GM10266 (cell line): ENCODE results near the gene FAM167B.
"Not testable (repeated sequence)": the region's sequence is repeated elsewhere in the genome, so short reads cannot be mapped to it uniquely, and the experiment has no call there.

Experiments
- DNase-seq: peaks from one replicate; pipeline ENCODE4 v3.0.0; 2012; ENCODE audit errors: extremely low spot score
- TF ChIP-seq, protein P1 (sequence below): IDR thresholded peaks from 2 replicates; pipeline ENCODE4 v1.5.1; 2012; ENCODE audit warnings: mild to moderate bottlenecking, low read depth; ENCODE audit not compliant: control insufficient read depth, insufficient read depth; ENCODE audit errors: missing control alignments

The FAM167B gene

DNA sequence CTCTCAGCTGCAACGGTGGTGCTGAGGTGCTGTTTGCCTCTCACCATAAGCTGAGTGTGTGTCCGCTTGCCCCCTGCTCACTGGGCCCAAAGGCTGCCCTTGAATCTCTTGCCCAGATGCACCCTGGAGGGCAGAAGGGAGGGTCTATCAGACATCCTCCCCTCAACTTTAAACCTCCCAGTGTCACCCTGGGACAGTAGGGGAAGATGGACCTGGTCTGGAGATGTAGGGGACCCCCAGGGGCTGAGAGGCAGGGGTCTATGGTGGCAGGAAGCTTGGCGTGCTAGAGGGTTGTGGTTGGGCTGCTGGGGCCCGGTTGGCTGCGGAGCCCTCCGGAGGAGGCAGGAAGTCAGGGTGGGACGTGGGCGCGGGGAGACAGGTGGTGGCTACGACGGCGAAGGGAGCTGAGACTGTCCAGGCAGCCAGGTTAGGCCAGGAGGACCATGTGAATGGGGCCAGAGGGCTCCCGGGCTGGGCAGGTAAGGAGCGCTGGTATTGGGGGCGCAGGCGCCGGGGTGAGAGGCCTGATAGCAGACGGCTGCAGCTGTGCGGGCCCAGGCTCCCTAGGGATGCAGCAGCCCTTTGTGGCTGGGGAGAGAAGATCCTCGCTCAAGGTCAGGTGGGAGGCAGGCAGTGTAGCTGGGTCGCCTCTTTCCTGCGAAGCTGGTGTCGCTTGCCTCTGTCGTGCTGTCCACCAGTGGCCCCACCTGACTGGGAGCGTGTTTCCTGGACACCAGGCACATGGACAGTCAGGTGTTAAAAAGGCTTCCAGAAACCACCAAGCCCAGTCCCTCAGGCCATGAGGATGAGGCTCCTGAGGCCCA lies 4.1 kb downstream of the FAM167B start, which contains the start of gene LCK:
LCK (plus strand) TSS at position 373 of the 824 bp plus-strand sequence. CDS start 23,065 bp downstream, outside the sequence.
- TF ChIP-seq, protein P1, sequence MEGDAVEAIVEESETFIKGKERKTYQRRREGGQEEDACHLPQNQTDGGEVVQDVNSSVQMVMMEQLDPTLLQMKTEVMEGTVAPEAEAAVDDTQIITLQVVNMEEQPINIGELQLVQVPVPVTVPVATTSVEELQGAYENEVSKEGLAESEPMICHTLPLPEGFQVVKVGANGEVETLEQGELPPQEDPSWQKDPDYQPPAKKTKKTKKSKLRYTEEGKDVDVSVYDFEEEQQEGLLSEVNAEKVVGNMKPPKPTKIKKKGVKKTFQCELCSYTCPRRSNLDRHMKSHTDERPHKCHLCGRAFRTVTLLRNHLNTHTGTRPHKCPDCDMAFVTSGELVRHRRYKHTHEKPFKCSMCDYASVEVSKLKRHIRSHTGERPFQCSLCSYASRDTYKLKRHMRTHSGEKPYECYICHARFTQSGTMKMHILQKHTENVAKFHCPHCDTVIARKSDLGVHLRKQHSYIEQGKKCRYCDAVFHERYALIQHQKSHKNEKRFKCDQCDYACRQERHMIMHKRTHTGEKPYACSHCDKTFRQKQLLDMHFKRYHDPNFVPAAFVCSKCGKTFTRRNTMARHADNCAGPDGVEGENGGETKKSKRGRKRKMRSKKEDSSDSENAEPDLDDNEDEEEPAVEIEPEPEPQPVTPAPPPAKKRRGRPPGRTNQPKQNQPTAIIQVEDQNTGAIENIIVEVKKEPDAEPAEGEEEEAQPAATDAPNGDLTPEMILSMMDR: no peak

DNA sequence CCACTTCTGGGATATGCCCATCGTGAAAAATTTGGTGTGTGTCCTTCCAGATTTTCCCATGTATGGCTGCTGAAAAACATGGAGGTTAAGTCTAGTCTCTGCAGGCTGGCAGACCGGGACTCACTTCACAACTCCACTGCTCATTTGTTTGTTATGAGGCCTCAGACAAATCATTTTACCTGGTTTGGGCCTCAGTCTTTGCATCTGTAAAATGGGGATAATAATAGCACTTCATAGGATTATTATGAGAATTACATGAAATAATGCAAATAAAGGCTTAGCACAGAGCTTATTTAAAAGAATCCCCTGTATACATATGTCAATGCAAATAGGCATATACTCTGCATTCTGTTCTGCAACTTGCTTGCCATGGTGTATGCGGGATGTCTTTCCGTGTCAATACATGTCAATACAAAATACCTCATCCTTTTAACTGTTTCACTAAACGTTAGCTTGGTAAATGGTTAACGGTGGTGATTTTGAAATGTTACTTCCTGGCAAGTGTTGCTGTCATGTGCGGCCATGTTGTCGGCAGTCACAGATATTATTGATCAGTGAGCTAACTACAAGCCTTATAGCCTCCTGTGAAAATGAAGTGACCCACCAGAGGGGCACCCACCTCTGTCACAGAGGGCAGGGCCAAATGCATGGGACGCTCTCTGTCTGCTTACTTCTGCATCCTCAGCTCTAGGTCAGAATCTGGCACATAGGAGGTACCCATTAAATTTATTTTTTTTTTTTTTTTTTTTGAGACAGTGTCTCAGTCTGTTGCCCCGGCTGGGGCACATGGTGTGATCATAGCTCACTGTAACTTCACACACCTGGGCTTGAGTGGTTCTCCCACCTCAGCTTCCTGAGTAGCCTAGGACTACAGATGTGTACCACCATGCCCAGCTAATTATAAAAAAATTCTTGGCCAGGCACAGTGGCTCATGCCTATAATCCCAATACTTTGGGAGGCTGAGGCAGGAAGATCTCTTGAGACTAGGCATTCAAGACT lies 8.3 kb downstream of the FAM167B start:
- DNase-seq: no peak
- TF ChIP-seq, protein P1: no peak

More for the DNA sequence above, 4.1 kb downstream of the FAM167B start, which contains the start of gene LCK:
- DNase-seq: peak; percentile 63

DNA sequence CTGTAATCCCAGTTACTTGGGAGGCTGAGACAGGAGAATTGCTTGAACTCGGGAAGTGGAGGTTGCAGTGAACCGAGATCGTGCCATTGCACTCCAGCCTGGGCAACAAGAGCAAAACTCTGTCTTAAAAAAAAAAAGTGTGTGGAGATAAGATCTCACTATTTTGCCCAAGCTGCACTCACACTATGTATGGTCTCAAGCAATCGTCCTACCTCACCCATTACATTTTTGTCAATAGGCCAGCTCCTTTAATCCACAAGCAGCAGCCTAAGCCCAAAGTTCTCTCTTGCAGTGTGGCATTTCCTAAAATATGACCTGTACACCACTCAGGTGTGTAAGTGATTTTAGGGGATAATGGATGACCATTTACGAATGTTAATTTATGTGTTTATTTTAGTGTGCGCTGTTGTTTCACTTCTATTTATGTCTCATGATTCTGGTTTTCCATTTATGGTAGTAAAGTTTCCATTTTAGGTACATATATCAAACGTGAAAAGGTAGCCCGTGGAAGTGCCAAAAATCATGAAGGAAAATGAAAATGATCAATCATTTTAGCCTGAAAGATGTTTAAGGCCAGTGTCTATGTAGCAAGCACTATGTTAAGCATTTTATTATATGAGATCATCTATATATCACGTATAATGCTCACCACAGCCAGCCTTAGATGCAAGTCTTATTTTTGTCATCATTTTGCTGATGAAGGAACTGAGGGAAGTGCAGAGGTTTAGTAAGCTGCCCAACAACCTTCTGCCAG lies 9.6 kb downstream of the FAM167B start:
- no peak for DNase-seq
- TF ChIP-seq, protein P1: no peak

DNA sequence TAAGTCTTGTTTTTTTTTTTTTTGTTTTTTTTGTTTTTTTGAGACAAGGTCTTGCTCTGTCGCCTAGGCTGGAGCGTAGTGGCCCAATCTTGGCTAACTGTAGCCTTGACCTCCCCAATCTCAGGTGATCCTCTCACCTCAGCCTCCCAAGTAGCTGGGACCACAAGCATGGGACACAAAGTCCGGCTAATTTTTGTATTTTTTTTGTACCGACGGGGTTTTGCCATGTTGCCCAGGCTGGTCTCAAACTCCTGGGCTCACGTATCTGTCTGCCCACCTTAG lies 10.1 kb downstream of the FAM167B start:
- DNase-seq: no peak
- TF ChIP-seq, protein P1: no peak

DNA sequence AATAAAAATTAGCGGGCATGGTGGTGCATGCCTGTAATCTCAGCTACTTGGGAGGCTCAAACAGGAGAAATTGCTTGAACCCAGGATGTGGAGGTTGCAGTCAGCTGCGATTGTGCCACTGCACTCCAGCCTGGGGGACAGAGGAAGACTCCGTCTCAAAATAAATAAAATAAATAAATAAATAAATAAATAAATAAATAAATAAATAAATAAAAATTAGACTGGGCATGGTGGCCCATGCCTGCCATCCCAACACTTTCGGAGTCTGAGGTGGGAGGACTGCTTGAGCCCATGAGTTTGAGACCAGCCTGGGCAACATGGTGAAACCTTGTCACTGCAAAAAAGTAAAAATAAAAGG lies 16.2 kb downstream of the FAM167B start:
- DNase-seq: not testable (repeated sequence)

DNA sequence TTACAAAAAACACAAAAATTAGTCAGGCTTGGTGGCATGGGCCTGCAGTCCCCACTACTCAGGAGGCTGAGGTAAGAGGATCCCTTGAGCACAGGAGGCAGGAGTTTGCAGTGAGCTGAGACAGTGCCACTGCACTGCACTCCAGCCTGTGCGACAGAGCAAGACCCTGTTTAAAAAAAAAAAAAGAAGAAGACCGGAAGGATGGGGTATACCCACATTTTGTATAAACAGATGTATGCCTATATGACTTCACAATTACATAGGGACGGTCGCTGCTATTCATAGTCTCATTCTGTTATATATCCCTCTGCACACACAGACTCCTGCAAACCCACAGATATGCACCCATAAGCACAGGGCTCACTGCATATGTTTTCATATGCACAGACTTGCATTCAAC lies 16.7 kb downstream of the FAM167B start:
- DNase-seq: no peak
- TF ChIP-seq, protein P1: no peak

DNA sequence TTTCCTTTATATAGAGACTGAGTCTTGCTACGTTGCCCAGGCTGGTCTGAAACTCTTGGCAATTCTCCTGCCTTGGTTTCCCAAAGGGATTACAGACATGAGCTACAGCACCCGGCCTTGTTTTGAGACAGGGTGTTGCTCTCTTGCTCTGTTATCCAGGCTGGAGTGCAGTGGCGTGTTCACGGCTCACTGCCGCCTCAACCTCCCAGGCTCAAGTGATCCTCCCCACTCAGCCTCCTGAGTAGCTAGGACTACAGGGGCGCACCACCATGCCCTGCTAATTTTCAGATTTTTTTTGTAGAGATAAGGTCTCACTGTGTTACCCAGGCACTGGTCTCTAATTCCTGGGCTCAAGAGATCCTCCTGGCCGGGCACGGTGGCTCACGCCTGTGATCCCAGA lies 18.8 kb downstream of the FAM167B start:
- no peak for DNase-seq
- TF ChIP-seq, protein P1: no peak
